GM04503 (cell line): ENCODE measurements around the gene DAZ2.
"Not testable (repeated sequence)": the region's sequence is repeated elsewhere in the genome, so short reads cannot be mapped to it uniquely, and the experiment has no call there.

Experiments
- DNase-seq: peaks from one replicate; pipeline ENCODE4 v3.0.0-alpha.2; 2012; ENCODE audit warnings: low read depth

DAZ2 gene

GRCh38 chrY:23219233-23219632, at the start of gene DAZ2:
Gene DAZ2 (plus strand): TSS chrY:23219533. CDS start chrY:23219741, 208 bp downstream.
- DNase-seq: not testable (repeated sequence)

- not testable (repeated sequence) for DNase-seq
These were observed 20.4 kb upstream of the DAZ2 start, which contains the start of gene DAZ1 for GRCh38 chrY:23198908-23199307. Gene DAZ1 (minus strand): TSS chrY:23199008. CDS start chrY:23198800, 208 bp downstream.

GRCh38 chrY:23207455-23207854, 11.9 kb upstream of the DAZ2 start:
- not testable (repeated sequence) for DNase-seq

GRCh38 chrY:23209802-23210495, 9.4 kb upstream of the DAZ2 start:
- not testable (repeated sequence) for DNase-seq

- DNase-seq: not testable (repeated sequence)
These were observed 8.7 kb upstream of the DAZ2 start for GRCh38 chrY:23210681-23211080.
